ENCODE data around the gene EDN2. TPM values are rescaled to one million over a fixed set of nuclear protein-coding genes. Genes with fewer than 3 reads are reported as not detected.

EDN2 gene
- total and polyA plus RNA-seq, 4 donors, result 0.10 to 0.13 TPM; not detected in 2

DNA sequence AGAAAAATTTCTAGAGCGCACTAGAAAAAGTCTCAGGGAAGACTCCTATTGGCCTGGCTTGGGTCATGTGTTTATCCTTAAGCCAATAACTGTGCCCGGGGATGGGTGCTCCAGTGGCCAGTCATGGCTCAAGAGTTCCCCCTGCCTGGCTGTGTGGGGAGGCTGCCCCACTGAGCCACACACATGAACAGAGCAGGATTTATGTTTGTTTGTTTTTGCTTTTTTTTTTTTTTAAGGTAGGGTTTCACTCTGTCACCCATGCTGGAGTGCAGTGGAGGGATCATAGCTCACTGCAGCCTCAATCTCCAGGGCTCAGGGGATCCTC, 21.8 kb downstream of the EDN2 start:
- Histone ChIP-seq H3K27ac (ENCODE audit: low read depth in 1 of 2, low read length in 2 of 2) (no peak overlapping the region), H3K9me3 (ENCODE audit: control insufficient read depth in 4 of 4, low read length in 3 of 4) (no peaks in the 10 kb centered on the region), H3K4me3 (ENCODE audit: low read depth in 1 of 3, low read length in 3 of 3) (no peak overlapping the region), H3K36me3 (ENCODE audit: control insufficient read depth in 4 of 4, insufficient read depth in 3 of 4, low read depth in 1 of 4, low read length in 3 of 4) (no peaks in the 10 kb centered on the region), H3K4me1 (ENCODE audit: control insufficient read depth in 4 of 4, insufficient read depth in 4 of 4, low read length in 3 of 4) (peaks cover 0 to 5% (median 2%) of the 10 kb centered on the region in 4 donors), H3K9ac (ENCODE audit: low read depth in 1 of 2, low read length in 2 of 2) (no peak overlapping the region), H3K27me3 (ENCODE audit: control insufficient read depth in 4 of 4, insufficient read depth in 4 of 4, low read length in 3 of 4) (no peaks in the 10 kb centered on the region)
- 90% methylated on average over 2 of the region's 2 CpGs for WGBS
- no peak for DNase-seq (ENCODE audit: low spot score)
- TF ChIP-seq TAF1 (conservative IDR thresholded peaks at IDR 0.05) (no peak), SP1 (IDR thresholded peaks at IDR 0.05) (no peak), EGR1 (IDR thresholded peaks at IDR 0.05; ENCODE audit: low read depth in 2 of 2) (no peak), HNF4G (IDR thresholded peaks at IDR 0.05) (no peak), RXRA (IDR thresholded peaks at IDR 0.05) (no peak), HNF4A (conservative IDR thresholded peaks at IDR 0.05) (no peak), YY1 (IDR thresholded peaks at IDR 0.05) (no peak), RAD21 (IDR thresholded peaks at IDR 0.05) (no peak), GABPA (IDR thresholded peaks at IDR 0.05 in 1 of 2, conservative IDR thresholded peaks at IDR 0.05 in 1 of 2) (no peak)
- TF ChIP-seq, protein P1, sequence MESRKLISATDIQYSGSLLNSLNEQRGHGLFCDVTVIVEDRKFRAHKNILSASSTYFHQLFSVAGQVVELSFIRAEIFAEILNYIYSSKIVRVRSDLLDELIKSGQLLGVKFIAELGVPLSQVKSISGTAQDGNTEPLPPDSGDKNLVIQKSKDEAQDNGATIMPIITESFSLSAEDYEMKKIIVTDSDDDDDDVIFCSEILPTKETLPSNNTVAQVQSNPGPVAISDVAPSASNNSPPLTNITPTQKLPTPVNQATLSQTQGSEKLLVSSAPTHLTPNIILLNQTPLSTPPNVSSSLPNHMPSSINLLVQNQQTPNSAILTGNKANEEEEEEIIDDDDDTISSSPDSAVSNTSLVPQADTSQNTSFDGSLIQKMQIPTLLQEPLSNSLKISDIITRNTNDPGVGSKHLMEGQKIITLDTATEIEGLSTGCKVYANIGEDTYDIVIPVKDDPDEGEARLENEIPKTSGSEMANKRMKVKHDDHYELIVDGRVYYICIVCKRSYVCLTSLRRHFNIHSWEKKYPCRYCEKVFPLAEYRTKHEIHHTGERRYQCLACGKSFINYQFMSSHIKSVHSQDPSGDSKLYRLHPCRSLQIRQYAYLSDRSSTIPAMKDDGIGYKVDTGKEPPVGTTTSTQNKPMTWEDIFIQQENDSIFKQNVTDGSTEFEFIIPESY (IDR thresholded peaks at IDR 0.05), result no peak
- TF ChIP-seq, protein P2, sequence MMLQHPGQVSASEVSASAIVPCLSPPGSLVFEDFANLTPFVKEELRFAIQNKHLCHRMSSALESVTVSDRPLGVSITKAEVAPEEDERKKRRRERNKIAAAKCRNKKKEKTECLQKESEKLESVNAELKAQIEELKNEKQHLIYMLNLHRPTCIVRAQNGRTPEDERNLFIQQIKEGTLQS (IDR thresholded peaks at IDR 0.05), result no peak
- TF ChIP-seq, protein P3, sequence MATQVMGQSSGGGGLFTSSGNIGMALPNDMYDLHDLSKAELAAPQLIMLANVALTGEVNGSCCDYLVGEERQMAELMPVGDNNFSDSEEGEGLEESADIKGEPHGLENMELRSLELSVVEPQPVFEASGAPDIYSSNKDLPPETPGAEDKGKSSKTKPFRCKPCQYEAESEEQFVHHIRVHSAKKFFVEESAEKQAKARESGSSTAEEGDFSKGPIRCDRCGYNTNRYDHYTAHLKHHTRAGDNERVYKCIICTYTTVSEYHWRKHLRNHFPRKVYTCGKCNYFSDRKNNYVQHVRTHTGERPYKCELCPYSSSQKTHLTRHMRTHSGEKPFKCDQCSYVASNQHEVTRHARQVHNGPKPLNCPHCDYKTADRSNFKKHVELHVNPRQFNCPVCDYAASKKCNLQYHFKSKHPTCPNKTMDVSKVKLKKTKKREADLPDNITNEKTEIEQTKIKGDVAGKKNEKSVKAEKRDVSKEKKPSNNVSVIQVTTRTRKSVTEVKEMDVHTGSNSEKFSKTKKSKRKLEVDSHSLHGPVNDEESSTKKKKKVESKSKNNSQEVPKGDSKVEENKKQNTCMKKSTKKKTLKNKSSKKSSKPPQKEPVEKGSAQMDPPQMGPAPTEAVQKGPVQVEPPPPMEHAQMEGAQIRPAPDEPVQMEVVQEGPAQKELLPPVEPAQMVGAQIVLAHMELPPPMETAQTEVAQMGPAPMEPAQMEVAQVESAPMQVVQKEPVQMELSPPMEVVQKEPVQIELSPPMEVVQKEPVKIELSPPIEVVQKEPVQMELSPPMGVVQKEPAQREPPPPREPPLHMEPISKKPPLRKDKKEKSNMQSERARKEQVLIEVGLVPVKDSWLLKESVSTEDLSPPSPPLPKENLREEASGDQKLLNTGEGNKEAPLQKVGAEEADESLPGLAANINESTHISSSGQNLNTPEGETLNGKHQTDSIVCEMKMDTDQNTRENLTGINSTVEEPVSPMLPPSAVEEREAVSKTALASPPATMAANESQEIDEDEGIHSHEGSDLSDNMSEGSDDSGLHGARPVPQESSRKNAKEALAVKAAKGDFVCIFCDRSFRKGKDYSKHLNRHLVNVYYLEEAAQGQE (IDR thresholded peaks at IDR 0.05), result no peak
- TF ChIP-seq, protein P4, sequence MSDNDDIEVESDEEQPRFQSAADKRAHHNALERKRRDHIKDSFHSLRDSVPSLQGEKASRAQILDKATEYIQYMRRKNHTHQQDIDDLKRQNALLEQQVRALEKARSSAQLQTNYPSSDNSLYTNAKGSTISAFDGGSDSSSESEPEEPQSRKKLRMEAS (IDR thresholded peaks at IDR 0.05), result no peak
- TF ChIP-seq, protein P5, sequence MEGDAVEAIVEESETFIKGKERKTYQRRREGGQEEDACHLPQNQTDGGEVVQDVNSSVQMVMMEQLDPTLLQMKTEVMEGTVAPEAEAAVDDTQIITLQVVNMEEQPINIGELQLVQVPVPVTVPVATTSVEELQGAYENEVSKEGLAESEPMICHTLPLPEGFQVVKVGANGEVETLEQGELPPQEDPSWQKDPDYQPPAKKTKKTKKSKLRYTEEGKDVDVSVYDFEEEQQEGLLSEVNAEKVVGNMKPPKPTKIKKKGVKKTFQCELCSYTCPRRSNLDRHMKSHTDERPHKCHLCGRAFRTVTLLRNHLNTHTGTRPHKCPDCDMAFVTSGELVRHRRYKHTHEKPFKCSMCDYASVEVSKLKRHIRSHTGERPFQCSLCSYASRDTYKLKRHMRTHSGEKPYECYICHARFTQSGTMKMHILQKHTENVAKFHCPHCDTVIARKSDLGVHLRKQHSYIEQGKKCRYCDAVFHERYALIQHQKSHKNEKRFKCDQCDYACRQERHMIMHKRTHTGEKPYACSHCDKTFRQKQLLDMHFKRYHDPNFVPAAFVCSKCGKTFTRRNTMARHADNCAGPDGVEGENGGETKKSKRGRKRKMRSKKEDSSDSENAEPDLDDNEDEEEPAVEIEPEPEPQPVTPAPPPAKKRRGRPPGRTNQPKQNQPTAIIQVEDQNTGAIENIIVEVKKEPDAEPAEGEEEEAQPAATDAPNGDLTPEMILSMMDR (IDR thresholded peaks at IDR 0.05; ENCODE audit: low read depth, low read length, missing input control), result no peak

All from liver (tissue), 9 donors.